ENCODE measurements around the gene LRRC4C.
"Not testable (repeated sequence)": the region's sequence is repeated elsewhere in the genome, so short reads cannot be mapped to it uniquely, and the experiment has no call there.

Gene LRRC4C

GRCh38 chr11:41003339-41004282 lies 455.8 kb downstream of the LRRC4C start:
- no peak for DNase-seq

- DNase-seq: no peak
These were observed 460.5 kb downstream of the LRRC4C start for GRCh38 chr11:40998920-40999319.

GRCh38 chr11:40987776-40988435 lies 471.5 kb downstream of the LRRC4C start:
- no peak for DNase-seq

- no peak for DNase-seq
These were observed 473.1 kb downstream of the LRRC4C start for GRCh38 chr11:40986320-40986719.

GRCh38 chr11:40975076-40975475 lies 484.4 kb downstream of the LRRC4C start:
- DNase-seq: no peak

GRCh38 chr11:40974186-40974795 lies 485.2 kb downstream of the LRRC4C start:
- no peak for DNase-seq

- DNase-seq: no peak
These were observed 500.7 kb downstream of the LRRC4C start for GRCh38 chr11:40958707-40959106.

GRCh38 chr11:40952479-40952878 lies 507.0 kb downstream of the LRRC4C start:
- no peak for DNase-seq

GRCh38 chr11:40938002-40938401 lies 521.5 kb downstream of the LRRC4C start:
- no peak for DNase-seq

GRCh38 chr11:40924915-40925314 lies 534.5 kb downstream of the LRRC4C start:
- DNase-seq: no peak

- no peak for DNase-seq
These were observed 538.2 kb downstream of the LRRC4C start for GRCh38 chr11:40921246-40921645.

GRCh38 chr11:40910774-40911173 lies 548.7 kb downstream of the LRRC4C start:
- DNase-seq: not testable (repeated sequence)

- DNase-seq: no peak
These were observed 565.0 kb downstream of the LRRC4C start for GRCh38 chr11:40894501-40894900.

GRCh38 chr11:40885250-40885954 lies 574.0 kb downstream of the LRRC4C start:
- DNase-seq: no peak

- no peak for DNase-seq
These were observed 577.2 kb downstream of the LRRC4C start for GRCh38 chr11:40882301-40882700.

- DNase-seq: no peak
These were observed 579.5 kb downstream of the LRRC4C start for GRCh38 chr11:40879911-40880310.

- no peak for DNase-seq
These were observed 581.5 kb downstream of the LRRC4C start for GRCh38 chr11:40877981-40878380.

- DNase-seq: no peak
These were observed 582.2 kb downstream of the LRRC4C start for GRCh38 chr11:40877256-40877655.

GRCh38 chr11:40867991-40868632 lies 591.3 kb downstream of the LRRC4C start:
- no peak for DNase-seq

GRCh38 chr11:40857754-40858153 lies 601.7 kb downstream of the LRRC4C start:
- DNase-seq: not testable (repeated sequence)

GRCh38 chr11:40842750-40843339 lies 616.6 kb downstream of the LRRC4C start:
- no peak for DNase-seq

GRCh38 chr11:40841231-40841630 lies 618.2 kb downstream of the LRRC4C start:
- no peak for DNase-seq

Data from activated CD8-positive, alpha-beta memory T cell treated with anti-CD3 and anti-CD28 coated beads, Interleukin-2, amount 50 U/mL, for 4 hours (primary cell).